DMS53 treated with DMSO at 0.1 percent for 48 hours (cell line): ENCODE results near the gene AHCYL2.

ENCODE experiments used
- DNase-seq: peaks from one replicate; lab custom pipeline; 2025; ENCODE audit not compliant: unreplicated experiment; lab: John Stamatoyannopoulos, UW

Gene AHCYL2

DNA sequence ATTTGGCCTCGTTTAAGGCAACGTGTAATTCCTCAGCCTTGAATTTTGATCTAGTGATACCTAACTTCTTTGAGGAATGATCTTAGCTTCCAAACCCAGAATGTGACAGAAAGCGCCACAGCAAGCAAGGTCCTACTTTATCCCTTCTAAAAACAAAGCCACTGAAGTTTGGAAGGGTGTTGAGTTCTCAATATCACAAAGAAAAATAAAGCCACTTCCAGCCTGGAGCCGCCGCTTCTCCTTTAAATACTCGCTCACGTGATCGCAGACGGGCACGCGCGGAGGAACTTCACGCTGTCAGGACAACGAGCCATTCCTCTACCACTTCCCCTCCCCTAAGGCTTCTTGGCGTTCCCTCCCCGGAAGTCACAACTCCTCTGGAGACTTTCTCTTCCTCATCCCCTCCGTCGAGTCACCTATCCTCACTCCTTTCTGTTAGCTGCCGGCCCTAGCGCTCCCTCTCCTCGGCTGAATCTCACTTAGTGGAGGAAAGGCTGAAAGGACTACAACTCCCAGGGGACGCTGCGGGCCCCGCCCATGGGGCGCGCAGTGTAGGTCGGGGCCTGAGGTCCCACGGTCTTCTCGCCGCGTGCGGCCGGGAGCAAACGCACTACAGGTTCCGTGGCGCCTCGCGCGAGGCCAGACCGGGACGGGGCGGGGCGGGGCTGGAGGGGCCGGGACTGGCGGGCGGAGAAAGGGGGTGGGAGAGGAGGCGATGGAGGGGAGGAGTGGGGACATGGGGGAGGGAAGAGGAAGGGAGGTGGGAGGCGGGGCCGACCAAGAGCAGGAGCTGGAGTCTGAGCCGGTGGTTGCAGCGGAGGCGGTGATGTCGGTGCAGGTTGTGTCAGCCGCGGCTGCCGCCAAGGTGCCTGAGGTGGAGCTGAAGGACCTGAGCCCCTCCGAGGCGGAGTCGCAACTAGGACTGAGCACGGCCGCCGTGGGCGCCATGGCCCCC lies at the start of gene AHCYL2:
Gene AHCYL2, plus strand, starts transcription at position 780 of the 955 bp plus-strand sequence.
- peak; percentile 99 for DNase-seq

- no peak for DNase-seq
Observed at GRCh38 chr7:129176916-129177710, 47.7 kb upstream of the AHCYL2 start.

GRCh38 chr7:129184981-129185670 lies 39.7 kb upstream of the AHCYL2 start:
- no peak for DNase-seq

DNA sequence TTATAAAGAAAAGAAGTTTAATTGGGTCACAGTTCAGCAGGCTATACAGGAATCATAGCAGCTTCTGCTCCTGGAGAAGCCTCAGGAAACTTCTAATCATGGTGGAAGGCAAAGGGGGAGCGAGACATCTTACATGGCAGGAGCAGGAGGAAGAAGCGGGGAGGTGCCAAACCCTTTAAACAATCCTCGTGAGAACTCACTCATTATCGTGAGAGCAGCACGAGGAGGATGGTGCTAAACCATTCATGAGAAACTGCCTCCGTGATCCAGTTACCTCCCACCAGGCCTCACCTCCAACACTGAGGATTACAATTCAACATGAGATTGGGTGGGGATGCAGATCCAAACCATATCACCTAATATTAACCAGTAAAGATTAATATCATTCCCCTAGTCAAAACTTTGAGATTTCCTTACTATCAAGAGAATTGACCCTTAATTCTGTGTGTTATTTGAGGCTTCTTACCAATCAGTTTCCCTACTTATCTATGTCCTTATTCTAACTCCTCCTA lies 38.0 kb upstream of the AHCYL2 start:
- DNase-seq: no peak

- peak; percentile 21 for DNase-seq
Observed at GRCh38 chr7:129187681-129188371, 37.0 kb upstream of the AHCYL2 start.

- DNase-seq: no peak
Observed at GRCh38 chr7:129188372-129188891, 36.4 kb upstream of the AHCYL2 start, which contains the start of gene SMO. SMO (plus strand) TSS chr7:129188633; CDS start chr7:129189152, 519 bp downstream.

- DNase-seq: no peak
Observed at GRCh38 chr7:129188892-129189660, 35.8 kb upstream of the AHCYL2 start.

DNA sequence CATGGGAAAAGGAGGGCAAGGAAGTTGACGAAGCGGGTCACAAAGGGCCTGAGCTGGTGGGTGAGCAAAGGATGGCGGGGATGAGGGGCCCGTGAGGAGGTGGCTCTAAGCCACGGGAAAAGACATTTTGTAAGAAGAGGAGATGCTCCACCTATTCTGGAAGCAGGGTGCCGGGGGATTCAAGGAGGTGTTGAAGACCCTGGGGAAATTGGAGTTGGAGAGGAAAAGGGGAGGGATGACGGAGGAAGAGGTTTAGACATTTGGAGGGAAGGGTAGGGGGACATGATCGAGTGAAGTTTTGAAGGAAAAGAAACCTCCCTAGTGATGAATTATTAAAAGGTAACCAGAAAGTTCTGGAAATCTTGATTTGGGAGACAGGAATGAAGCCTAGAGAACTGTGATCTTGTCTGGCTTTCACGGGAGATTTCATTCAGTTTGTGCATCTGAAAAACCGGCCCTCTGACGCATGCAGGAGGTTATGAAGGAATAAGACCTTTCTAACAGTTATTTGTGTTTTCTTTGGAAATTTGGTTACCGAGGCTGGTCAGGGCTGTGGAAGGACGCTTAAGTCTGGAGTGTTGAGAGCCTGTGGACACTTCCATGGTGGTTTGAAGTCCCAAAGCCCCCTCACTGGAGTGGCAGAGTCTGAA lies 35.0 kb upstream of the AHCYL2 start:
- DNase-seq: no peak

GRCh38 chr7:129191272-129191671 lies 33.6 kb upstream of the AHCYL2 start:
- DNase-seq: no peak

GRCh38 chr7:129193892-129194291 lies 30.9 kb upstream of the AHCYL2 start:
- no peak for DNase-seq

DNA sequence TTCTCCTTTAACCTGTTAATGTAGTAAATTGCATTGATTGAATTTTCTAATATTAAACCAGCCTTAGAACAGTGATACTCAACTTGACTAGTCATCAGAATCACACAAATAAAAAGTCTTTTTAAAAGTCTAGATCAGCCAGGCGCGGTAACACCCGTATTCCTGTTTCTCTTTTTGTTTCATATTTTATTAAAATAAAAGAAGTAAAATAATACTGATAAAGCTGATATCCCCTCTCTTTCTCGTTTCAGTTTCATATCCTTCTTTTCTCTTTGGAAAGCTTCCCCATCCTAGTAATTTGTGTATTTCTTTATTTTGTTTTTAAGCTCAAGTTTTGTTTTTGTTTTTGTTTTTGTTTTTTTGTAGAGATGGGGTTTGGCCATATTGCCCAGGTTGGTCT lies 27.1 kb upstream of the AHCYL2 start:
- no peak for DNase-seq

DNA sequence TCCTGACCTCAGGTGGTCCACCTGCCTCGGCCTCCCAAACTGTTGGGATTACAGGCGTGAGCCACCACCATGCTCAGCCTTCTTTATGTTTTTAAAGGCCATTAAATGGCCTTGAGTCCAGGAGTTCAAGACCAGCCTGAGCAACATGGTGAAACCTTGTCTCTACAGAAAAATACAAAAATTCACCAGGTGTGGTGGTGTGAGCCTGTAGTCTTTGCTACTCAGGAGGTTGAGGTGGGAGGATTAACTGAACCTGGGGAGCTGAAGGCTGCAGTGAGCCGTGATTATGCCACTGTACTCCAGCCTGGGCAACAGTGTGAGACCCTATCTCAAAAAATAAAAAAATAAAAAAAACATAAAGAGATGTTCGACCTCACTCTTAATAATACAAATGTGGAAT lies 25.4 kb upstream of the AHCYL2 start:
- DNase-seq: no peak

GRCh38 chr7:129202058-129202777 lies 22.6 kb upstream of the AHCYL2 start:
- no peak for DNase-seq

GRCh38 chr7:129203050-129203741 lies 21.6 kb upstream of the AHCYL2 start:
- DNase-seq: no peak

DNA sequence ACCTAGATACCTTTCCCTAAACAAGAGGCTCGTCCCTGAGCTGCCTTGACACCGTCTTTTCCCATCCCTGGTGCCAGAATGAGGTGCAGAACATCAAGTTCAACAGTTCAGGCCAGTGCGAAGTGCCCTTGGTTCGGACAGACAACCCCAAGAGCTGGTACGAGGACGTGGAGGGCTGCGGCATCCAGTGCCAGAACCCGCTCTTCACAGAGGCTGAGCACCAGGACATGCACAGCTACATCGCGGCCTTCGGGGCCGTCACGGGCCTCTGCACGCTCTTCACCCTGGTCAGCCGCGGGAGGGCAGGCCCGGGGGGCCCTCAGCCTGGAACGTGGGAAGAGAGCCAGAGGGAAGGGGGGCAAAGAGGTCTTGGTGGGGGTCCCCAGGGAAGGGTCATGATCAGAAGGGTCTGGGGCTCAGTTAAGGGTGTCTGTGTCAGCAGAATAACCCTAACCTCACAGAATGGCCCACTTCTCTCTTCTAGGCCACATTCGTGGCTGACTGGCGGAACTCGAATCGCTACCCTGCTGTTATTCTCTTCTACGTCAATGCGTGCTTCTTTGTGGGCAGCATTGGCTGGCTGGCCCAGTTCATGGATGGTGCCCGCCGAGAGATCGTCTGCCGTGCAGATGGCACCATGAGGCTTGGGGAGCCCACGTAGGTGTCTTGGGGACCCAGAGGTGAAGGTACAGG lies 19.6 kb upstream of the AHCYL2 start:
- DNase-seq: no peak

GRCh38 chr7:129205987-129206785 lies 18.6 kb upstream of the AHCYL2 start:
- DNase-seq: no peak
